Measurements from ENCODE around the gene SPAG4.

SPAG4 gene

GRCh38 chr20:35600176-35600992 lies 15.2 kb upstream of the SPAG4 start:
- DNase-seq = no peak

- peak; percentile 39 for DNase-seq
These were observed 14.3 kb upstream of the SPAG4 start for GRCh38 chr20:35600993-35601973.

GRCh38 chr20:35601990-35602389 lies 13.6 kb upstream of the SPAG4 start:
- DNase-seq = no peak

GRCh38 chr20:35602851-35603495 lies 12.7 kb upstream of the SPAG4 start:
- no peak for DNase-seq

GRCh38 chr20:35603695-35604448 lies 11.8 kb upstream of the SPAG4 start:
- no peak for DNase-seq

- DNase-seq = no peak
These were observed 11.2 kb upstream of the SPAG4 start for GRCh38 chr20:35604449-35604747.

- no peak for DNase-seq
These were observed 9.5 kb upstream of the SPAG4 start for GRCh38 chr20:35606127-35606526.

- no peak for DNase-seq
These were observed 8.5 kb upstream of the SPAG4 start for GRCh38 chr20:35607003-35607735.

- no peak for DNase-seq
These were observed 4.7 kb upstream of the SPAG4 start for GRCh38 chr20:35610833-35611427.

- DNase-seq = no peak
These were observed 4.1 kb upstream of the SPAG4 start for GRCh38 chr20:35611482-35611881.

GRCh38 chr20:35616465-35617396 lies 1.1 kb downstream of the SPAG4 start:
- DNase-seq = peak; percentile 59

GRCh38 chr20:35617397-35618262 lies 2.0 kb downstream of the SPAG4 start:
- peak; percentile 72 for DNase-seq

GRCh38 chr20:35618263-35619131 lies 2.9 kb downstream of the SPAG4 start:
- DNase-seq = no peak

- DNase-seq = peak; percentile 47
These were observed 3.8 kb downstream of the SPAG4 start for GRCh38 chr20:35619196-35620095.

- DNase-seq = no peak
These were observed 5.4 kb downstream of the SPAG4 start for GRCh38 chr20:35620818-35621559.

- DNase-seq = no peak
These were observed 5.9 kb downstream of the SPAG4 start for GRCh38 chr20:35621560-35621946.
